ENCODE results near the gene NAV2.

GRCh38 chr11:19919050-19919561, 206.5 kb downstream of the NAV2 start:
- no peak for TF ChIP-seq CTCF (IDR thresholded peaks at IDR 0.05)
- no peak for TF ChIP-seq POLR2A (IDR thresholded peaks at IDR 0.05)
- peak; percentile 50 to 83 (median 74) for TF ChIP-seq POLR2AphosphoS5 (IDR thresholded peaks at IDR 0.05)
